Stimulated activated CD4-positive, alpha-beta T cell treated with anti-CD3 and anti-CD28 coated beads, Interleukin-15, amount 100 ng/mL, for 1 hour (primary cell): ENCODE results near the gene CIDEB.

ENCODE experiments used
- DNase-seq, 2 donors: peaks; one replicate each; pipeline ENCODE4 v3.0.0-alpha.2; 2020; ENCODE audit warnings: low read depth in 1 of 2, low spot score in 1 of 2

The CIDEB gene

DNA sequence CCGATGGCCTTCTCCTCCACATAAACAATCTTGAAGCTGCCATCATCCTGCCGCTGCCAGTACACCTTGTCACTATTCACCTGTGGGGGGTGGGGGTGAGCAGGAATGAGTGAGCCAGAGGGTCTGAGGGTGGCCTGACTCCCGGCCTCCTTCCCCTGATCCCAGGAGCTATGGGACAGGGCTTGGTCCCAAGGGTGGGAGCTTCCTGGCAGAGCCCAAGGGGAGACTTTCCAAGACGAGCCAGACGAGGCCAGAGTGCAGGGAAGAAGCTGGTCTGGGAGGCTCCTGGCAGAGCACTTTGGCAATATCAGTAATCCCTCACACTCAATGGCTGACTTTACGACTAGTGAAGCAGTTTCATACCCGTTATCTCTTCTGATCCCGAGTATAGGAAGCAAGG, 52.3 kb downstream of the CIDEB start:
- no peak for DNase-seq
